HG03039 (cell line): ENCODE measurements around the gene GAPDH.
"Not testable (repeated sequence)": the region's sequence is repeated elsewhere in the genome, so short reads cannot be mapped to it uniquely, and the experiment has no call there.

Experiments
- ATAC-seq: cut with Tn5 transposase; IDR thresholded peaks from one replicate; pipeline ENCODE4 v1.9.1; 2021; ENCODE audit warnings: mild to moderate bottlenecking, moderate library complexity; ENCODE audit not compliant: unreplicated experiment

The GAPDH gene

DNA sequence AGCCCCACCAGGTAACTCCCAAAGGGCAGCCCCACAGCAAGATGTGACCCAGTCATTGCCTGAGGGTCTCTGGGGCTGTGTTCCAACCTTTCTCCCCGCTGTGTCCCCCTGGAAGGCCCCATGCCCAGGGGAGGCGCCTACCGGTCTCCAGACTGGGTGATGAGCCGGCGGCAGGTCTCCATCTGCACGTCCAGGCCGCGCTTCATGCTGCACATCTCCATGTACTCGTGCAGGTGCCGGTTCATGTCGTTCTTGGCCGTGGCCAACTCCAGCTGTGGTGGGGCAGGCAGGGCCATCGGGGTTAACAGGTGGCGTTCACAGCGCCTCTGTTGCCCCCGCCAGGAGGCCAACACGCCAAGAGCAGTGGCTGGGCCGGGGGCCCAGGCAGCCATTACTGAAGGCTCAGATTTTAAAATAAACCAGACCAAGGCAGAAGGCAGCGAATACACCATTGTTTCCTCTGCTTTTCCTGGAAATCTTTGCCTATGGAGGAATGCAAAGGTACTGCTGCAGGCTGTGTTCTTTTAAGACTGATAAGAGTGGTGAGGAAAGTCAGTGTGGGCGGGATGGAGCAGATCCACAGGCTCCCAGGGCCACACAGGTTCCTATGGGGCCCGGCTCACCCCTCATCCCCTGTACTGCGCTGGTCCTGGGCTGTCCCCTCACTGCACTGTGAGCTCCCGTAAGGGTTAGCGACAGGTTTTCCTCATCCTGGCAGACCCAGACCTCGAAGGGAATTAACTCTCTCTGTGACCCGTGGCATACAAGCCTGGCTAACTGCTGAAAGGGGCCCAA lies 7.3 kb downstream of the GAPDH start:
- no peak for ATAC-seq

DNA sequence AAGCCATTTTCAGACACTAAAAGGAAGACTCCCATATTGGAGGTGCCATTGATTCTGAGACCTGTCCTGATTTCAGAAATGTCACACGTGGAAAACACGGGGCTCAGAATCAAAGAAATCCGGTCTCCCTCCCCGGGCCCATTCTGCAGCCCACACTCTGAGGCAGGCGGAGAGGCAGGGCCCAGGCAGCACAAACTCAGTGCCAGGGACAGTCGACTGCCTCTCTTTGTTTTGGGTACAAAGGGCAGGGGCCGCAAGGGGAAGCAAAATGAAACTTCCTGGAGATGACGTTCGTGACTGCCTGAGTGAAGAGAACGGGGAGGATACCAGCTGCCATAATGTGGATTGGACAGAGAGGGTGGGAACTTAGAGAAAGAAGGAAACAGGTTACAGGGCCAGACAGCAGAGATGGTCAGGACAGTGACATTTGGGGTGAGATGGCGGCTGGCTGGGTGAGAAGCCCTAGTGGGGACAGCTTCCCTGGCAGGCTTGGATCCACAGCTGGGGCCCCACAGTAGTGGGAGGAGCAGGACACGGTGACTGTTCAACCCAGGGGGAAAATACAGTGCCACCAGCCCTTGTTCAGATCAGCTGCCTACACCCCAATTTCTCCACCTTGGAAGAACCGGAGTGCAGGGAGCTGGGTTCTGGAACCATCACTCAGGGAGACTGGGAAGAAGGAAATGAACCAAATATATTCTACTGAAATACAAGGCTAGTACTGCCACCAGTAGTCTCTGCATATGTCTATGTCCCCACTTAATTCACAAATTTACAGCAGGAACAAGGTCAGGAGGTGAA lies 8.1 kb downstream of the GAPDH start:
- no peak for ATAC-seq

- no peak for ATAC-seq
Measured at GRCh38 chr12:6546016-6546415, 11.7 kb downstream of the GAPDH start.

DNA sequence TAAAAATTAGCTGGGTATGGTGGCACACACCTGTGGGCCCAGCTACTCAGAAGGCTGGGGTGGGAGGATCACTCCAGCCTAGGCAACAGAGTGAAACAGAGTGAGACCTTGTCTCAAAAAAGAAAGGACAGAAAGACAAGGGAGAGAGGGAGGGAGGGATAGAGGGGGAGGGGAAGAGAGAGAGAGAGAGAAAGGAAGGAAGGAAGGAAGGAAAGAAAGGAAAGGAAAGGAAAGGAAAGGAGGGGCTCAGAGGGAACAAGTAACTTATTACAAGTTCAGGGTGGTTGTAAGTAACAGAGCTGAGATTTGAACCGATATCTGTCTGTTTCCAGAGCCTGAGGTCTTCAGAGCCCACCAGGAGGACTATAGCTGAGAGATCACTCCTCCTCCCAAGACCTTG lies 13.2 kb downstream of the GAPDH start:
- no peak for ATAC-seq

GRCh38 chr12:6547987-6548386 lies 13.7 kb downstream of the GAPDH start:
- ATAC-seq: no peak

DNA sequence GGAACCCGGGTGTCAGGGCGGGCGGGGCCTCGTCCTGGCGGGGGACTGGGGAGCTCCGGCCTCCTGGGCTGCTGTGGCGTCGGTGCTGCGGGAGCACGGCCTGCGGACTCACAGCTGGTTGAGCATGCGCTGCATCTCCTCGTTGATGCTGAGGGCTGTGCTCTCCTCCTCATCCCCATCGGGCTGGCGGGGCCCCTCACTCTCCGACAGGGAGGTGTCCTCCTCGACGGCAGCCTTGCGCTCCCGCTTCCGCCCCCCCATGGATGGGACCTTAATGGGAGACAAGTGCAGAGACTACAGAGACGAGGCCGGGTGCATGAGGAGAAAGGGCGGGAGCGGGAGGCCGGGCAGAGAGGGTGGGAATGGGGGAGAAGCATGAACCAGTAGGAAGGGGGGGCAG lies 14.2 kb downstream of the GAPDH start:
- ATAC-seq: no peak

DNA sequence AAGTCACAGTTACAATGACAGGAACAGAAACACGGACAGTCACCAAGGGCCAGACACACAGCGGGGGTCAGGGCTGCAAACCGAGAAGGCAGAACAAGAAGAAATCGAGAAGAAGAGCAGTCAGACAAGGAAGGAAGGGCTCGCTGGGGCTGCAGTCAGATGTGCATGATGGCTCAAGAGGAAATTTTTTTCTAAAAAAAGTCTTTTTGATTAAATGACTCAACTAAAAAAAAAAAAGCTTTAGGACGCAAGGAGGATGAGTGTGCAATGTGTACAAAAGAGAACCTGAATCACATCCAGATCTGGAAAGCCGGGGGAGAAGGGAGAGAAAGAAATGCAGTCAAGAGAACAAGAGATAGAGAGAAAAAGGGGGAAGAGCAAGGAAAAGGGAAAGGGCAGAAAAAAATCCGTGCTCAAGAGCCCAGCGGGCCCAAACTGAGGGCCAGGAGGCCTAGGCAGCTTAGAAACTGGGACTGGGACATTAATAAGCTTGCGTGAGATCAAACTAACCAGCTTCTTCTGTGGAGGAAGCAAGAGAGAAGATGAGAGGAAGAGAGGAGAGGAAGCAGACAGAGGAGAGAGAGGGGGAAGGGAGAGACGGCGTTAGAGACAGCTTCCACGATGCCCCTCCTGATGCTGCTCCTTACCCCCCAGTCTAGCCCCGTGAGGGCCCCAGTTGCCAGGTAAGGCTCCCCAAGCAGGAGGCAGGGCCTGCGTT lies 14.8 kb downstream of the GAPDH start:
- no peak for ATAC-seq

DNA sequence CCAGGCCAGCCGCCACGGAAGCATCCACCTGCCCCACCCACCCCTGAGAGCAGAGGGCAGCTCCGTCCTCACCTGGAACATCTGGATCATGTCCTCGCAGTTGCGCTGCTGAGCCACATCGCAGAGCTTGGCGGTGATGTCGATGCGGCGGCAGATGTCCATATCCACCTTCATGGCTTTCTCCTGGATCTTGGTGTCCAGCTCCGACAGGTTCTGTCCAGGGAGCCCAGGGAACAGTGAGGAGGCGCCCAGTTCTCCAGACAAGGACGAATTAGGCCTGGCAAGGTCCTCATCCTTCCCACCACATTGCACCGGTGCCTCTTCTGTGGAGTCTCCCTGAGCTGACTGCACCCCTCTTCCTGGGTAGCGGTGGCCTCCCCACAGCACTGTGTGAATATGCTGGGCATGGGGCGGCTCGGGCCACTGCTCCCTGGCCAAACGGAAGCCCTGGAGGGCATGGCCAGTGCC lies 15.4 kb downstream of the GAPDH start:
- ATAC-seq: no peak

GRCh38 chr12:6550294-6551062 lies 16.2 kb downstream of the GAPDH start:
- no peak for ATAC-seq

- ATAC-seq: no peak
Measured at GRCh38 chr12:6551063-6551461, 16.7 kb downstream of the GAPDH start.

DNA sequence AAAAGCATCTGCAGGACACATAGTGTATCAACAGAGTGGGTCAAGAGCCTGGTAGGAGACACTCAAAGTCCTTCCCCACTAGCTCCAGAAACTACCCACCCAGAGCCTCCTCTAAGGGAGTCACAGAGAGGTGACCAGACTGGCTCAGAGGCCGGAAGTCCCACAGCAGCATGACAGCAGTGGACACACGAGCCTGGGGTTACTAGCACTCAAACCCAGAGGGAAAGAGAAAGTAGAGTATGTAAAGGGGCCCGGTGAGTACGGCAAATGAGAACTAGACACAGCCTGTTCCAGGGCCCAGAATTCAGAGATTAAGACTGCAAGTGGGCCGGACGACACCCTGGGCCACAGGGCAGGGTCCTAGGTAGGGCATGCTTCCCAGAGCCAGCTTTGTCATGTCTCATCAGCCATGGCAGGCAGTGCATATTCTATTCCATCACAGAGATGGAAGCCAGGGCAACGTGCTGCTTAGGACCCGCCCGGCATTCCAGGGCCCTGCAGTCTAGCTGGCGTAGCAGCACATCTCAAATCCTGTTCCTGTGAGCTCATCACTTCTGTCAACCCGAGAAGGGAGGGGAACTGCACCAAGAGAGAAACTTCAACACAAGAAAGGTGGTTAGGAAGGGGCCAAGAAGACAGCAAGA lies 17.3 kb downstream of the GAPDH start:
- no peak for ATAC-seq

DNA sequence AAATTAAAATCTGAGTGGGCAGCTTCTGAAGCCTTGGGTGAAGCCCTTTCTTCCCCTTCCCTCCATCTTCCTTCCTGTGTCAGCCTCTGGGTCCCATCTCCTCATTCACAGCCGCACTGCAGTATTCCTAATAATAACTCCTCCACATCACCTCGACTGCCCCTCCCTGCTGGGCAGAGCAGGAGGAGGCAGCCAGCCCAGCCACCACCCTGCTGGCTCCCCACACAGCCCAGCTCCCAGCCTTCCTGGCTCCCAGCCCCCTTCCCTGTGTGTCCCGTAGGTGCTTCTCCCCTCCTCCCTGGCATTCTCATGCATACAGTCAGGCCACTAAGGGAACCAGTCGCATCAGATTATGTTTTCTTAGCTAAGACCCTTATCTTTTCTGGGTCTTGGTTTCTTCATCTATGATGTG lies 17.8 kb downstream of the GAPDH start:
- ATAC-seq: no peak

GRCh38 chr12:6553051-6553868 lies 18.9 kb downstream of the GAPDH start:
- no peak for ATAC-seq

GRCh38 chr12:6554168-6555017 lies 20.1 kb downstream of the GAPDH start:
- peak; percentile 45 for ATAC-seq

DNA sequence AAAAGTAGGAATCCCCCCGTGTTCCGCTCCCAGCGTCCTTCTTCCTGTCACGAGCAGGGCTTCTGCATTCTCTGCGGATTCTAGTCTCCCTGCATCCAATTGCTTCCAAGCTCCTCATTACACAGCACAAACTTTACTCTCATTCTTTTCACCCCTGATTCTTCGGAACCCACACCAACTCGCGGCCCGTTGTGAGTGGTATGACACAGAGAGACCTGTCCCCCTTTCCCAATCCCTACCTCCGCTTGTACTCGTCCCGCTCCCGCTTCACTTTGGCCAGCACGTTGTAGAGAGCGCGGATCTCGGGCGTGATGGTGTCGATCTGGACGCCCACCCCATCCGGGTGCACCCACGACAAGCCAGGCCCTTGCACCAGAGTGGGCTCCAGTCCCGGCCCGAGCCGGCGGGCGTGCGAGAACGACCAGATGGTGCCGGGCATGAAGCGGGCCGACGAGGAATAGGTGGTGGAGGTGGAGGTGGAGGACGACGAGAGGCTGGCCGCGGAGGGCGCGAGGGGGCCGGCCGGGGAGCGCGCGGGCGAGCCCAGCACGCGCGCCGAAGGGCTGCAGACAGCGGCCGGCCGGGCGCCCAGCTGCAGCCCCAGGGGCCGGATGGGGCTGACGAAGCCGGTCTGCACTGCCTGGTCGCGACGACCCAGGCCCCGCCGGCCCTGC lies 20.8 kb downstream of the GAPDH start:
- ATAC-seq: no peak

- not testable (repeated sequence) for ATAC-seq
Measured at GRCh38 chr12:6556496-6556817, 22.1 kb downstream of the GAPDH start.

GRCh38 chr12:6556857-6557256 lies 22.5 kb downstream of the GAPDH start:
- no peak for ATAC-seq
